H9 (cell line): ENCODE data around the gene ARSI. TPM values are rescaled to one million over a fixed set of nuclear protein-coding genes. Genes with fewer than 3 reads are reported as not detected.

Experiments
- DNase-seq: peaks from one replicate; pipeline ENCODE4 v3.0.0-alpha.2; 2017
- H2AFZ ChIP-seq: one replicate; pipeline ENCODE4 v1.6.1; 2013; ENCODE audit warnings: mild to moderate bottlenecking, low read length, control low read depth, moderate library complexity
- H2AK5ac ChIP-seq: 2 replicates; pipeline ENCODE4 v1.6.1; 2013; ENCODE audit warnings: low read length, control low read depth, mixed read lengths; ENCODE audit not compliant: insufficient read length
- H2BK120ac ChIP-seq: one replicate; pipeline ENCODE4 v1.6.1; 2013; ENCODE audit warnings: low read depth, mild to moderate bottlenecking, low read length, control low read depth, inconsistent platforms; ENCODE audit not compliant: poor library complexity, severe bottlenecking
- H2BK12ac ChIP-seq: 2 replicates; pipeline ENCODE4 v1.6.1; 2013; ENCODE audit warnings: low read length, control low read depth, mixed read lengths, low read depth; ENCODE audit not compliant: insufficient read length
- H2BK15ac ChIP-seq: 2 replicates; pipeline ENCODE4 v1.6.1; 2013; ENCODE audit warnings: low read depth, low read length, control low read depth
- H2BK20ac ChIP-seq: one replicate; pipeline ENCODE4 v1.6.1; 2013; ENCODE audit warnings: low read depth, mild to moderate bottlenecking, low read length, control low read depth, inconsistent platforms; ENCODE audit not compliant: poor library complexity, severe bottlenecking
- H2BK5ac ChIP-seq: 2 replicates; pipeline ENCODE4 v1.6.1; 2013; ENCODE audit warnings: low read length, control low read depth, mixed read lengths; ENCODE audit not compliant: insufficient read length
- H3K14ac ChIP-seq: 2 replicates; pipeline ENCODE4 v1.6.1; 2013; ENCODE audit warnings: low read length, control low read depth; ENCODE audit not compliant: insufficient read depth
- H3K18ac ChIP-seq: 2 replicates; pipeline ENCODE4 v1.6.1; 2013; ENCODE audit warnings: low read depth, mild to moderate bottlenecking, mixed read lengths, low read length, control low read depth; ENCODE audit not compliant: insufficient read length
- H3K23ac ChIP-seq: 2 replicates; pipeline ENCODE4 v1.6.1; 2013; ENCODE audit warnings: low read length, control low read depth, mixed read lengths, low read depth; ENCODE audit not compliant: insufficient read length
- H3K23me2 ChIP-seq: 2 replicates; pipeline ENCODE4 v1.6.1; 2013; ENCODE audit warnings: low read depth, mild to moderate bottlenecking, mixed read lengths, low read length, control low read depth; ENCODE audit not compliant: insufficient read length, poor library complexity, severe bottlenecking
- H3K27ac ChIP-seq: 2 replicates; pipeline ENCODE4 v1.5.1; 2013; ENCODE audit warnings: low read length, control low read depth, mixed read lengths, low read depth; ENCODE audit not compliant: insufficient read length
- H3K27me3 ChIP-seq: 2 replicates; pipeline ENCODE4 v1.6.1; 2013; ENCODE audit warnings: low read length, control low read depth, inconsistent platforms; ENCODE audit not compliant: insufficient read depth
- H3K4ac ChIP-seq: 2 replicates; pipeline ENCODE4 v1.6.1; 2013; ENCODE audit warnings: low read depth, mild to moderate bottlenecking, control low read depth, inconsistent platforms, low read length, moderate library complexity
- H3K4me1 ChIP-seq: 2 replicates; pipeline ENCODE4 v1.6.1; 2013; ENCODE audit warnings: low read length, control low read depth, inconsistent platforms; ENCODE audit not compliant: insufficient read depth
- H3K4me2 ChIP-seq: 2 replicates; pipeline ENCODE4 v1.6.1; 2013; ENCODE audit warnings: low read length, control low read depth, mixed read lengths; ENCODE audit not compliant: insufficient read length, insufficient read depth
- H3K56ac ChIP-seq: 2 replicates; pipeline ENCODE4 v1.6.1; 2013; ENCODE audit warnings: low read depth, mild to moderate bottlenecking, mixed read lengths, low read length, control low read depth; ENCODE audit not compliant: insufficient read length
- H3K79me1 ChIP-seq: 2 replicates; pipeline ENCODE4 v1.6.1; 2013; ENCODE audit warnings: low read depth, mild to moderate bottlenecking, moderate library complexity, low read length, control low read depth, inconsistent platforms; ENCODE audit not compliant: insufficient read depth, poor library complexity, severe bottlenecking
- H3K79me2 ChIP-seq: 2 replicates; pipeline ENCODE4 v1.6.1; 2013; ENCODE audit warnings: low read length, control low read depth, inconsistent platforms; ENCODE audit not compliant: insufficient read depth
- H3K9ac ChIP-seq: 2 replicates; pipeline ENCODE4 v1.6.1; 2013; ENCODE audit warnings: low read length, control low read depth, mixed read lengths; ENCODE audit not compliant: insufficient read length; ENCODE audit errors: extremely low read depth
- H3K9me3 ChIP-seq: one replicate; pipeline ENCODE4 v1.6.1; 2013; ENCODE audit warnings: low read depth, low read length, inconsistent platforms; ENCODE audit not compliant: control insufficient read depth
- H3T11ph ChIP-seq: one replicate; pipeline ENCODE4 v1.6.1; 2013; ENCODE audit warnings: mild to moderate bottlenecking, low read length, control low read depth, inconsistent platforms
- H4K20me1 ChIP-seq: one replicate; pipeline ENCODE4 v1.6.1; 2013; ENCODE audit not compliant: control insufficient read depth, insufficient read length, insufficient read depth
- H4K5ac ChIP-seq: 2 replicates; pipeline ENCODE4 v1.6.1; 2013; ENCODE audit warnings: low read depth, mild to moderate bottlenecking, mixed read lengths, low read length, control low read depth; ENCODE audit not compliant: insufficient read length
- H4K8ac ChIP-seq: replicated peaks from 2 replicates; pipeline ENCODE4 v1.6.1; 2013; ENCODE audit warnings: low read length, control low read depth, mixed read lengths, low read depth; ENCODE audit not compliant: insufficient read length
- H4K91ac ChIP-seq: 2 replicates; pipeline ENCODE4 v1.6.1; 2013; ENCODE audit warnings: low read depth, mild to moderate bottlenecking, moderate library complexity, mixed read lengths, low read length, control low read depth; ENCODE audit not compliant: insufficient read length
- H3K27ac Mint-ChIP-seq, 3 experiments: 2 replicates in 2 of 3; 3 replicates in 1 of 3; pipeline ENCODE4 v1.8.0; 2020 to 2021; ENCODE audit warnings: mixed read lengths in 3 of 3, mild to moderate bottlenecking in 1 of 3, moderate library complexity in 1 of 3
- H3K27me3 Mint-ChIP-seq: 2 replicates; pipeline ENCODE4 v1.8.0; 2021; ENCODE audit warnings: low read depth, mild to moderate bottlenecking, moderate library complexity, mixed read lengths
- H3K36me3 Mint-ChIP-seq, 3 experiments: 2 replicates in 2 of 3; 3 replicates in 1 of 3; pipeline ENCODE4 v1.8.0; 2020 to 2021; ENCODE audit warnings: low read depth in 3 of 3, mixed read lengths in 3 of 3; ENCODE audit not compliant: insufficient read depth in 1 of 3
- H3K4me1 Mint-ChIP-seq, 2 experiments: 2 replicates each; pipeline ENCODE4 v1.8.0; 2020; ENCODE audit warnings: mixed read lengths in 2 of 2
- H3K4me3 Mint-ChIP-seq, 2 experiments: 2 replicates in 1 of 2; 3 replicates in 1 of 2; pipeline ENCODE4 v1.8.0; 2020 to 2021; ENCODE audit warnings: mild to moderate bottlenecking in 2 of 2, mixed read lengths in 2 of 2, moderate library complexity in 1 of 2
- H3K9me3 Mint-ChIP-seq, 2 experiments: 2 replicates in 1 of 2; 3 replicates in 1 of 2; pipeline ENCODE4 v1.8.0; 2020; ENCODE audit warnings: mild to moderate bottlenecking in 2 of 2, mixed read lengths in 2 of 2, moderate library complexity in 1 of 2
- WGBS: extraction: QIAGEN DNeasy Blood & Tissue Kit; methylation state at CpG from one replicate; pipeline ENCODE4 v1.1.7; 2013; ENCODE audit warnings: missing lambda C conversion rate, low lambda C conversion rate, mixed read lengths; ENCODE audit not compliant: insufficient read length; ENCODE audit errors: extremely low coverage; 5-methylcytosine and 5-hydroxymethylcytosine counted together
- total RNA-seq: library from RNA; stranded (reverse); gene quantifications from 2 replicates; pipeline ENCODE4 v1.2.1, GENCODE V29; 2021
- TF ChIP-seq, protein P1 (sequence below): fragments of 200-600 bp; sonication (generic); conservative IDR thresholded peaks from 3 replicates; pipeline ENCODE4 v1.8.0; 2021; ENCODE audit warnings: antibody characterized with exemption, mild to moderate bottlenecking

The ARSI gene
- total RNA-seq, 1 experiment from 2014 or later: 1.7 TPM

DNA sequence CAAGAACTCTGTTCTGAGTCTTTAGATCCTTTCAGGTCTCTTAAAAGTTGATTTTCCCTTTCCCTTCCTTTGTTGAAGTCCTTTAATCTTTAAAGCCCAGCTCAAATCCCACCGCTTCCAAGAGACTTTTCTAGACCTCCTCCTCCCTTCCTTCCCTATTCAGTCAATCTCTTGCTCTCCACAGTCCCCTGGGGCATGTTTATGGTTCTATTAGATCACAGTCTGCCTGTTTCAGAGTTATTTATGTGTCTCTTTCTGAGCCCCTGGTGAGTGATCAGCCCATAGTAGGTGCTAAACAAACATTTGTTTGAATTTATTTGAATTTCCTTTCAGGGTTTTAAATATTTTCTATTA lies 7.2 kb upstream of the ARSI start:
- Mint-ChIP-seq H3K4me3 (no peak overlapping the region), H3K27me3 (peaks cover 5% of the 10 kb centered on the region), H3K4me1 (peaks cover 22 to 28% of the 10 kb centered on the region in 2 experiments), H3K9me3 (no peaks in the 10 kb centered on the region), H3K27ac (no peak overlapping the region), H3K36me3 (no peaks in the 10 kb centered on the region)
- H3K56ac ChIP-seq: no peak overlapping the region
- H3T11ph ChIP-seq: no peak overlapping the region
- no peak overlapping the region for H4K5ac ChIP-seq
- no peak overlapping the region for H2BK12ac ChIP-seq
- no peak overlapping the region for H3K18ac ChIP-seq
- H4K91ac ChIP-seq: no peak overlapping the region
- H3K4me1 ChIP-seq: no peaks in the 10 kb centered on the region
- H3K4me2 ChIP-seq: no peak overlapping the region
- H2AK5ac ChIP-seq: no peak overlapping the region
- H3K79me2 ChIP-seq: no peaks in the 10 kb centered on the region
- H2BK5ac ChIP-seq: no peak overlapping the region
- no peak overlapping the region for H2AFZ ChIP-seq
- no CpG with 5 or more reads among the region's 1 CpG for WGBS
- H3K79me1 ChIP-seq: no peaks in the 10 kb centered on the region
- H3K9me3 ChIP-seq: no peaks in the 10 kb centered on the region
- no peak overlapping the region for H3K23ac ChIP-seq
- no peak overlapping the region for H2BK15ac ChIP-seq
- no peak overlapping the region for H3K27ac ChIP-seq
- no peaks in the 10 kb centered on the region for H3K23me2 ChIP-seq
- no peak overlapping the region for H3K9ac ChIP-seq
- no peaks in the 10 kb centered on the region for H4K20me1 ChIP-seq
- no peak overlapping the region for H2BK120ac ChIP-seq
- TF ChIP-seq, protein P1, sequence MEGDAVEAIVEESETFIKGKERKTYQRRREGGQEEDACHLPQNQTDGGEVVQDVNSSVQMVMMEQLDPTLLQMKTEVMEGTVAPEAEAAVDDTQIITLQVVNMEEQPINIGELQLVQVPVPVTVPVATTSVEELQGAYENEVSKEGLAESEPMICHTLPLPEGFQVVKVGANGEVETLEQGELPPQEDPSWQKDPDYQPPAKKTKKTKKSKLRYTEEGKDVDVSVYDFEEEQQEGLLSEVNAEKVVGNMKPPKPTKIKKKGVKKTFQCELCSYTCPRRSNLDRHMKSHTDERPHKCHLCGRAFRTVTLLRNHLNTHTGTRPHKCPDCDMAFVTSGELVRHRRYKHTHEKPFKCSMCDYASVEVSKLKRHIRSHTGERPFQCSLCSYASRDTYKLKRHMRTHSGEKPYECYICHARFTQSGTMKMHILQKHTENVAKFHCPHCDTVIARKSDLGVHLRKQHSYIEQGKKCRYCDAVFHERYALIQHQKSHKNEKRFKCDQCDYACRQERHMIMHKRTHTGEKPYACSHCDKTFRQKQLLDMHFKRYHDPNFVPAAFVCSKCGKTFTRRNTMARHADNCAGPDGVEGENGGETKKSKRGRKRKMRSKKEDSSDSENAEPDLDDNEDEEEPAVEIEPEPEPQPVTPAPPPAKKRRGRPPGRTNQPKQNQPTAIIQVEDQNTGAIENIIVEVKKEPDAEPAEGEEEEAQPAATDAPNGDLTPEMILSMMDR: no peak
- no peaks in the 10 kb centered on the region for H3K27me3 ChIP-seq
- no peak overlapping the region for H4K8ac ChIP-seq
- no peak overlapping the region for H3K14ac ChIP-seq
- H2BK20ac ChIP-seq: no peak overlapping the region
- DNase-seq: no peak
- no peak overlapping the region for H3K4ac ChIP-seq
